COR-L47 (cell line): ENCODE data around the gene CCND1.
"Not testable (repeated sequence)": the region's sequence is repeated elsewhere in the genome, so short reads cannot be mapped to it uniquely, and the experiment has no call there.

ENCODE experiments used
- DNase-seq: peaks from one replicate; lab custom pipeline; 2025; lab: John Stamatoyannopoulos, UW

Gene CCND1

GRCh38 chr11:69692422-69692821, 51.5 kb downstream of the CCND1 start:
- DNase-seq = no peak

- DNase-seq = no peak
Measured at GRCh38 chr11:69694781-69695180, 53.8 kb downstream of the CCND1 start.

GRCh38 chr11:69695581-69695980, 54.6 kb downstream of the CCND1 start:
- DNase-seq = no peak

- not testable (repeated sequence) for DNase-seq
Measured at GRCh38 chr11:69695995-69696394, 55.0 kb downstream of the CCND1 start.

- DNase-seq = no peak
Measured at GRCh38 chr11:69696749-69697468, 56.0 kb downstream of the CCND1 start.

GRCh38 chr11:69697469-69697843, 56.5 kb downstream of the CCND1 start:
- no peak for DNase-seq

- no peak for DNase-seq
Measured at GRCh38 chr11:69697861-69698260, 56.9 kb downstream of the CCND1 start.

GRCh38 chr11:69698362-69698761, 57.4 kb downstream of the CCND1 start:
- no peak for DNase-seq

GRCh38 chr11:69699213-69699612, 58.3 kb downstream of the CCND1 start:
- no peak for DNase-seq

- peak; percentile 54 for DNase-seq
Measured at GRCh38 chr11:69700278-69701140, 59.6 kb downstream of the CCND1 start.

GRCh38 chr11:69702239-69702691, 61.3 kb downstream of the CCND1 start:
- no peak for DNase-seq

- DNase-seq = no peak
Measured at GRCh38 chr11:69702769-69703452, 62.0 kb downstream of the CCND1 start.

GRCh38 chr11:69703453-69703767, 62.5 kb downstream of the CCND1 start:
- DNase-seq = no peak
